HL-60 (cell line): ENCODE results near the gene MAP7.

ENCODE experiments used
- CTCF ChIP-seq: IDR thresholded peaks from one replicate; pipeline ENCODE4 v1.5.1; 2011; ENCODE audit warnings: low read length, control low read depth, inconsistent platforms; ENCODE audit not compliant: insufficient read depth
- GABPA ChIP-seq: IDR thresholded peaks from 2 replicates; pipeline ENCODE4 v1.6.1; 2012; ENCODE audit warnings: low read depth
- POLR2AphosphoS5 ChIP-seq: IDR thresholded peaks from 2 replicates; pipeline ENCODE4 v1.6.1; 2012; ENCODE audit warnings: low read depth
- REST ChIP-seq: IDR thresholded peaks from 2 replicates; pipeline ENCODE4 v1.6.1; 2012; ENCODE audit warnings: low read depth; ENCODE audit not compliant: insufficient replicate concordance
- SPI1 ChIP-seq: IDR thresholded peaks from 2 replicates; pipeline ENCODE4 v1.6.1; 2012; ENCODE audit warnings: low read depth, mild to moderate bottlenecking, borderline replicate concordance

GRCh38 chr6:136552054-136552453, 1.8 kb upstream of the MAP7 start:
- no peak for TF ChIP-seq CTCF
- TF ChIP-seq GABPA, result no peak
- no peak for TF ChIP-seq POLR2AphosphoS5
- TF ChIP-seq REST, result no peak
- no peak for TF ChIP-seq SPI1
